Activated effector memory CD4-positive, alpha-beta T cell treated with Interleukin-2 at 50 U/mL for 16 hours (primary cell): ENCODE data around the gene NAT16.
"Not testable (repeated sequence)": the region's sequence is repeated elsewhere in the genome, so short reads cannot be mapped to it uniquely, and the experiment has no call there.

Experiments used
- DNase-seq: peaks from one replicate; pipeline ENCODE4 v3.0.0-alpha.2; 2020

NAT16 gene

DNA sequence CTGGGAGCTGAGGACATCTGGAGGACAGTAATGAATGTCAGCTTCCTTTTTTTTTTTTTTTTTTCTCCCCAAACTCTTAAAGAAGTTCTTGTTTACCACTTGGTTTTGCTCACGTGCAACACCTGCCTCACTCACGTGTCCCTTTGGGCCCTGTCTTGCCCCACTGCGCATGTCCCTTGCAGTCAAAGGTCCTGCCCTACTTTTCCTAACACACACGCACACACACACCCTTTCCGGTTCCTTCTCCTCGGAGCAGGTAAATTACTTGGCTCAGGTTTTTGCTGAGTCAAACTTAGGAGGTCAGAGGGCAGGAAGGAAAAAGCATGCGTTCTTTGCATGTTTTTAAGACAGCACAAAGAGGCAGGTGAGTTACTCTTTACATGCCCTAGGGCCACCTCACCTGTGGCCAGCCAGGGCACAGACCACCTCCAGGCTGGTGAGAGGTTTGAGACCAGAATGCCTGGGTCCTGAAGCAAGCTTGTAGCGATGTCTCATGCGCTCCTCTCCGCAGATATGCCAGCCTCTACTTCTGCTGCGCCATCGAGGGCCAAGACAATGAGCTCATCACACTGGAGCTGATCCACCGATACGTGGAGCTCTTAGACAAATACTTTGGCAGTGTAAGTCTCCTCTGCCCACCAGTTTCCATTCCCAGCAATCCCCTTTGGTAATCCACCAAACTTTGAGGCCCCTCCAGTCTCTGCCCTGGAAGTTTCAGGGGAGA, 23.1 kb downstream of the NAT16 start:
- no peak for DNase-seq

DNA sequence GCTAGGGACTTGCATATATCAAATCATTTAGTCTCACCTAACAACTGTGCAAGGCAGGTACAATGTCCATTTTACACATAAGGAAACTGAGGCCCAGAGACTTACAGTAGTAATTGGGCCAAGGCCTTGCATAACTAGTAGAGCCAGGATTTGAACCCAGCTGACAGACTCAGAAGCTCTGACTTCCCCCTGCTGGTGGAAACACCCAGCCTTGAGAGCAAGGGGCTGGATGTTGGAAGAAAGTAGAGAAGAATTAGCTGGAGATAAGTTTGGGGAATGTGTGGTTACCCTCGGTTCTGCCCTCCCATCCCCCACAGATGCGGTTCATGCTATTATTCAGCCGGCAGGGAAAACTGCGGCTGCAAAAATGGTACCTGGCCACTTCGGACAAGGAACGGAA, 23.8 kb downstream of the NAT16 start:
- no peak for DNase-seq

DNA sequence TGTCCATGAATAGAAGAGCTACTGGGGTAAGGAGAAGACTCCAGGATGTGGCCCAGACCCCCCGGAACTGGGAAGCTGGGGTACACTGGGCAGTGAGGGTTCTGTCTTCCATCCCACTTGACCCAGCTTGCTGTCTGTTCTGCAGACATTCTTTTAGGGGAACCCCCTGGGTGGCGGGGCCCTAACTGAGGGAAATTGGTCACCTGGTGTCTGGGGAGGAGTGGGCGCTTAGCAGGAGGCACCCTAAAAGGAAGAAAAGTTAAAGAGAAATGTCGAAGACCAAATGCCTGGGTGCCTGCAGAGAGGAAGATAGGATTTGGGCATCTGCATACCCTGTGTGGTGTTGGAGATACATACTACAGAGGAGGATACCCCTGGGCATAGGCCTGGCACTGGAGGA, 24.8 kb downstream of the NAT16 start:
- DNase-seq: no peak

DNA sequence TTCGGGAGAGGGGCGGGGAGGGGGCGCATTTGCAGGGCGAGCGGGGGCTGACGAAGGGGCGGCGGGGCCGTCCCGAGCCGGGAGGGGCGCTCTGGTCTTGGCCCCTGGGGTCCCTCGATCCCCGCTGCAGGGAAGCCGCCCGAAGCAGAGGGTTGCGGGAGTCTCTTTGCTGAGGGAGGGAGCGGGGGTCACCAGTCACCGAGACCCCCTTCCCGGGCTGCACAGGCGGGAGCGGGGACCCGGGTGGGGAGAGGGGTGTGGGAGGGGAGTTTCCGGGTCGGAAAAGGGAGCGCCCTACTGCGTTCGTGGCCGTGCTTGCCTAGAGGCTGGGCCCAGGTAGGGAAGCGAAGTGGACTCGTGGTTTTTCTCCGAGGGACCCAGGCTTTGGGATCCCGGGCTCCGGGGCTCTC, 25.4 kb downstream of the NAT16 start:
- DNase-seq: no peak

DNA sequence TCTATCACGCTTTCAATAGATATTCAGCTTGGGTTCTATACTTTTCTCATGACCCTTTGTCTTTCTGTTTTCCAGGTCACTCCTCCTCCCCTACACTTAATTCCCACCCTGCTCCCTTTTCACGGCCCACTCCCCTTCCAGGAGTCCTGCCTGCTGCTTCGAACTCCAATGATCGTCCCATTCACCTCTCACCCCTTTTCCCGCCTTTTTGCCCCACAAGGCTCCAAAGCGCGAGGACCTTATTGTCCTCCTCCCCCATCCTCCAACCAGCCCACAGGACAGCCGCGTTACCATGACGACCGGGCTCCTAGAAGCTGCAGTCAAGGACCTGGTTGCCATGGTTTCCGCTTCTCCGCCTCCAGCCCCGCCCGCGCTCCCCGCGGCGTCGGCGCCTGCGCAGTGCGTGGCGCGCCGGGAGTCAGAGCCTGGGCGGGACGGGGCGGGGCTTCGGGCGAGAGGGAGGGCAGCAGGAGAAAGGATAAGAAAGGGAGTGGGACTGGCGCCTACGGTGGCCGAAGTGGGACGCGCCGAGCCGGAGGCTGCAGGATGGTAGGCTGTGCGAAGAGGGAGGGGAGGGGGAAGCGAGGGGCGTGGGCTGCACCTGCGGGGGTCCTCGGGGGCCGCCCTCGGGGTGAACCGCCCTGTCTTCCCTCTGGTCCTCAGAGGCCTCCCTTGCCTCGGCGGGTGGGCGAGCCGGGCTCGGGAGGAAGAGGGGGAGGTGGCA, 26.0 kb downstream of the NAT16 start, which contains the start of gene AP1S1:
AP1S1 (plus strand) TSS at position 508 of the 724 bp plus-strand sequence; CDS start at position 547, 39 bp downstream.
- peak; percentile 85 for DNase-seq

DNA sequence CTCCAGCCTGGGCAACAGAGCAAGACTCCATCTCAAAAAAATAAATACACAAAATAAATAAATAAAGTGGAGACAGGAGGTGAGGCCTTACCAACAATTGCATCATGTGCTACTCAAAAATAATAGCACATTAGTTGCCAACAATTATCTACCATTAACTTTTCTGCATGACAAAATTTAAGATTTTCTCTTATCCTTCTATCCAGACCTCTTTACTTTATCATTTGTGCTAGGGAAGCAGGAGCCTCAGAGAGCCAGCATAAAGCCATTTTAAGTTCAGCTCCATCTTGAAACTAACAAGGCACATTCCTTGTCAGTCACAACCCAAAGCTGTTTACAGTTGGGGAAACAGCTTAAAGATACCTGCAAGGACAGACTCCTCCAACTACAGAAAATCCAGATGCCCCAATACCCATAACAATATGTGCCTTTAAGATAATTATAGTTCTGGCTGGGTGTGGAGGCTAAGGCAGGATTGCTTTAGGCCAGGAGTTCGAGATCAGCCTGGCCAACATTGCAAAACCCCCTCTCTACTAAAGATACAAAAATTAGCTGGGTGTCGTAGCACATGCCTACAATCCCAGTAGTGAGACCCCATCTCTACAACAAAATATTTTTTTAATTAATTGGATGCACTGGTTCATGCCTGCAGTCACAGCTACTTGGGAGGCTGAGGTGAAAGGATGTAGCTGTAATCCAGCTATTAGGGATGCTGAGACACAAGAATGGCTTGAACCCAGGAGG, 28.0 kb downstream of the NAT16 start:
- no peak for DNase-seq

DNA sequence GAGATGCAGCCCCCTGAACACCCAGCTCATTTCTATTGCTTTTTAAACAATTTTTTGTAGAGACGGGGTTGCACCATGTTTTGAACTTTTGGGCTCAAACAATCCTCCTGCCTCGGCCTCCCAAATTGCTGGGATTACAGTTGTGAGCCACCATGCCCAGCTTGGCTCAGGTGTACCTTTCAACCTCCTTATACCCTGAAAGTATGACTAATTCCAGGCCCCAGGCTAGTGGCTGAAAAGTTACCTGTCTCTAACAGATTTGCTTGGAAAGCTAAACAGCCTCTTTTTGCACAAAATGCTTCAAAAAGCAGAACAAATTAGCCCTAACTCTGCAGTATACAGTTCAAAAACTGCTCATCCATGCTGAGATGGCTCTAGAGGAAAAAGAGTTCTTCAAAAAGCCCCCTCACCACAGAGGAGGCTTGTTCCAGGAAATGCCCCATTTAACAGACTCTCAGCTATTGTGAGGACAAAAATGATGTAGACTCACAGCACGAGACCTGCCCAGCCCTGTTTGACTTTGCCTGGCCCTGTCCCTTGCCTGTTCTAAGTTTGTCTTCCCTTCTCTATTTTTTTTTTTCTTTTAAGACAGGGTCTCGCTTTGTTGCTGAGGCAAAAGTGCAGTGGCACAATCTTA, 39.2 kb downstream of the NAT16 start:
- DNase-seq: no peak

DNA sequence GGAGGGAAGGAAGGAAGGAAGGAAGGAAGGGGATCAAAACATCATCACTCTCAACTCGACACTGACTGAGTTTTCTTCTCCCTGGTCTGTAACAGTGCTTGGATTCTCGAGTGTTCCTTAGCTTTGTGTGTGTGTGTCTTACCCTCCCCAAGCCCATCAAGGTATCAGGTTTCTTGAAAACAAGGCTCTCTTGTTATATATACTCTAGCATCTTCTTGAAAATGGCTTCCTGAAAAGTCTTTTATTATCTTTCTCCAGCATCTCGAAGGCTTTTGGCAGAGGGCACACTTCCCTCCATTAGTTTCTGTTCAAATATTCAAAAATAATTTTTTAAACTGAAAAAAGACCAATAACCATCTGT, 39.8 kb downstream of the NAT16 start:
- no peak for DNase-seq

DNA sequence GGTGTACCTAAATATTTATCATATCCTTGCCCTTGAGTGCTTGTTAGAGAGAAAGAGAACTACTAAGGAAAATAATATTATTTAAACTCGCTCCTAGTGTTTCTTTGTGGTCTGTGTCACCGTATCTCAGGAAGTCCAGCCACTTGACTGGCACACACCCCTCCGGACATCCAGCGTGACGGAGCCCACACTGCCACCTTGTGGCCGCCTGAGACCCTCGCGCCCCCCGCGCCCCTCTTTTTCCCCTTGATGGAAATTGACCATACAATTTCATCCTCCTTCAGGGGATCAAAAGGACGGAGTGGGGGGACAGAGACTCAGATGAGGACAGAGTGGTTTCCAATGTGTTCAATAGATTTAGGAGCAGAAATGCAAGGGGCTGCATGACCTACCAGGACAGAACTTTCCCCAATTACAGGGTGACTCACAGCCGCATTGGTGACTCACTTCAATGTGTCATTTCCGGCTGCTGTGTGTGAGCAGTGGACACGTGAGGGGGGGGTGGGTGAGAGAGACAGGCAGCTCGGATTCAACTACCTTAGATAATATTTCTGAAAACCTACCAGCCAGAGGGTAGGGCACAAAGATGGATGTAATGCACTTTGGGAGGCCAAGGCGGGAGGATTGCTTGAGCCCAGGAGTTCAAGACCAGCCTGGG, 41.8 kb downstream of the NAT16 start:
- DNase-seq: peak; percentile 75

DNA sequence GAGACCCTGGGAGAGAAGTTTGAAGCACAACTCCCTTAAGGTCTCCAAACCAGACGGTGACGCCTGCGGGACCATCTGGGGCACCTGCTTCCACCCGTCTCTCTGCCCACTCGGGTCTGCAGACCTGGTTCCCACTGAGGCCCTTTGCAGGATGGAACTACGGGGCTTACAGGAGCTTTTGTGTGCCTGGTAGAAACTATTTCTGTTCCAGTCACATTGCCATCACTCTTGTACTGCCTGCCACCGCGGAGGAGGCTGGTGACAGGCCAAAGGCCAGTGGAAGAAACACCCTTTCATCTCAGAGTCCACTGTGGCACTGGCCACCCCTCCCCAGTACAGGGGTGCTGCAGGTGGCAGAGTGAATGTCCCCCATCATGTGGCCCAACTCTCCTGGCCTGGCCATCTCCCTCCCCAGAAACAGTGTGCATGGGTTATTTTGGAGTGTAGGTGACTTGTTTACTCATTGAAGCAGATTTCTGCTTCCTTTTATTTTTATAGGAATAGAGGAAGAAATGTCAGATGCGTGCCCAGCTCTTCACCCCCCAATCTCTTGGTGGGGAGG, 42.4 kb downstream of the NAT16 start:
- no peak for DNase-seq

DNA sequence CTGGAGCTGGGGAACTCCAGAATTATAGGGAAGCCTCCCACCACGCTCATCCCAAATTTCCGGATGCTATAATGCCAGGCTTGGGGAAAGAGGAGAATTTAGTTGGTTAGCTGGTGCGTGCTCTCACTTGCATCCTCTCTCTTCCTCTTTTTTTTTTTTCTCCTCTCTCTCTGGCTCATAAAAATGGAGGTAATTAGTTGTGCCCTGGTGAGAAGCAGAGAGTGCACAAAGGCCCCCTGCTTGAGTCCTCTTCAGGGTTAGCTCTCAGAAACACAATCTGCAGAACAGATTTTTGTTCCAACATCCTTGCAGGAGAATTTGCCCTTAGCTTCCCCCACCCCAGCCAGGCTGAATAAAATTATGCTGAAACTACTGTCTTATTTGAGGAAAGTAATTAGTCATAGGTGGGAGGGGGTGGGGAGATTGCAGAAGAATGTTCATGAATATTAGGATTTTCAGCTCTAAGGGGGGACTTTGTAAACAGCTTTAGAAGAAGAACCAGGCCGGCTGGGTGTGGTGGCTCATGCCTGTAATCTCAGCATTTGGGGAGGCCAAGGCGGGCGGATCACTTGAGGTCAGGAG, 45.6 kb downstream of the NAT16 start:
- DNase-seq: no peak

DNA sequence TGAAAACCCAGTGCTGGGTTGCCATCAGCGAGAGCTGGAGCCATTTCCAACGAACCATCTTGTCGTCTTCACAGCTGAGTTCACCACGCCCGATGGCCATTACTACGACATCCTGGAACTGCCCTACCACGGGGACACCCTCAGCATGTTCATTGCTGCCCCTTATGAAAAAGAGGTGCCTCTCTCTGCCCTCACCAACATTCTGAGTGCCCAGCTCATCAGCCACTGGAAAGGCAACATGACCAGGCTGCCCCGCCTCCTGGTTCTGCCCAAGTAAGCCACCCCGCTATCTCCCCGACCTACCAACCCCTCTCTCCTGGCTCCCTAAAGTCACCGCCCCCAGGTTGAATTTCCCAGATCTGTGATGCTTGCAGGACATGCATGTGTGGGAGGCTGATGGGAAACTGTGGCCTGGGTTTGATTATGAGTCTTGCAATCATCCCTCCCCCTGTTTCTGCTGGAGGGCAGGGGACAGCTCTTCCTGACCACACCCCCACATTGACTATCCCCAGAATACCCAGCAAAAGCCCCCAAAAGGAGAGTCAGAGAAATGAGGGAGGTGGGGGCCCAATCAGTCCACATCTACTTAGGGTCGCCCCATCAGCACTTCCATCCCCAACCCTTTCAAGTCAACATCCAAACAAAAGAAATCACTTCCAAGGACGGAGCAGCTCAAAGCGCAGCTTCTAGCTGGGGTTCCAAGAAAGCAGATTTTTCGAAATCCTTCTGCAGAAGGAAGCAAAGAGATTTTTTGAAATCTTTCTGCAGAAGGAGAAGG, 46.3 kb downstream of the NAT16 start:
- no peak for DNase-seq

DNA sequence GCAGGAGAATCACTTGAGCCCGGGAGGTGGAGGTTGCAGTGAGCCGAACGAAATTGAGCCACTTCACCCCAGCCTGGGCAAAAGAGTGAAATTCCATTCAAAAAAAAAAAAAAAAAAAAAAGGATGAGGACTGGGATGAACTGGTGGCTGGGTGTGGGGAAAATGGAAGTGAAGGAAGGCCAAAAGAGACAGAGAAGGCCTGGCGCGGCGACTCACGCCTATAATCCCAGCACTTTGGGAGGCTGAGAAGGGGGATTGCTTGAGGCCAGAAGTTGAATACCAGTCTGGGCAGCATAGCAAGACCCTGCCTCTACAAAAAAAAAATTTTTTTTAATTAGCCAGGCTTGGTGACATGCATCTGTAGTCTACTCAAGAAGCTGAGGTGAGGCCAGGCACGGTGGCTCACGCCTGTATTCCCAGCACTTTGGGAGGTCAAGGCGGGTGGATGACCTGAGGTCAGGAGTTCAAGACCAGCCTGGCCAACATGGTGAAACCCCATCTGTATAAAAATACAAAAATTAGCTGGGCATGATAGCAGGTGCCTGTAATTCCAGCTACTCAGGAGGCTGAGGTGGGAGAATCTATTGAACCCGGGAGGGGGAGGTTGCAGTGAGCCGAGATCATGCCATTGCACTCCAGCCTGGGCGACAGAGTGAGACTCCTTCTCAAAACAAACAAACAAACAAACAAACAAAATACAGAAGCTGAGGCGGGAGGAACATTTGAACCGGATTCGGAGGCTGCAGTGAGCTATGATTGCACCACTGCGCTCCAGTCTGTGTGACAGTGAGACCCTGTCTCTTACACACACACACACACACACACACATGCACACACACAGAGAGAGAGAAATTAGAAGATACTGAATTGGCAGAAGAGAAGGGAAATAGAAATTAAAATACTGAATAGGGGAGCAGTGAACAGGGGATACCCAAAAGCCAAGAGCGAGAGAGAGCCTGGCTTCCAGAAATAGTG, 47.2 kb downstream of the NAT16 start:
- DNase-seq: not testable (repeated sequence)

DNA sequence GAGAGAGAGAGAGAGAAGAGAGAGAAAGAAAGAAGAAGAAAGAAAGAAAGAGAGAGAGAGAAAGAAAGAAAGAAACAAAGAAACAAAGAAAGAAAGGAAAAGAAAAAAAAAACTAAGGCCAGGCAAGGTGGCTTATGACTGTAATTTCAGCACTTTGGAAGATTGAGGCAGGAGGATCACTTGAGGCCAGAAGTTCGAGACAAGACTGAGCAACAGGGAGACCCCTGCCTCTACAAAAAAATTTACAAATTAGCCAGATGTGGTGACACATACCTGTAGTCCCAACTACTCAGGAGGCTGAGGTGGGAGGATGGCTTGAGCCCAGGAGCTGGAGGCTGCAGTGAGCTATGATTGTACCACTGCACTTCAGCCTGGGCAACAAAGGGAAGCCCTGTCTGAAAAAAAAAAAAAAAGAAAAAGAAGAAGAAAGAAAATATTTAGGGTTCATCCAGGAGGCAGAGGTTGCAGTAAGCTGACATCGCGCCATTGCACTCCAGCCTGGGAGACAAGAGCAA, 50.4 kb downstream of the NAT16 start:
- DNase-seq: no peak

DNA sequence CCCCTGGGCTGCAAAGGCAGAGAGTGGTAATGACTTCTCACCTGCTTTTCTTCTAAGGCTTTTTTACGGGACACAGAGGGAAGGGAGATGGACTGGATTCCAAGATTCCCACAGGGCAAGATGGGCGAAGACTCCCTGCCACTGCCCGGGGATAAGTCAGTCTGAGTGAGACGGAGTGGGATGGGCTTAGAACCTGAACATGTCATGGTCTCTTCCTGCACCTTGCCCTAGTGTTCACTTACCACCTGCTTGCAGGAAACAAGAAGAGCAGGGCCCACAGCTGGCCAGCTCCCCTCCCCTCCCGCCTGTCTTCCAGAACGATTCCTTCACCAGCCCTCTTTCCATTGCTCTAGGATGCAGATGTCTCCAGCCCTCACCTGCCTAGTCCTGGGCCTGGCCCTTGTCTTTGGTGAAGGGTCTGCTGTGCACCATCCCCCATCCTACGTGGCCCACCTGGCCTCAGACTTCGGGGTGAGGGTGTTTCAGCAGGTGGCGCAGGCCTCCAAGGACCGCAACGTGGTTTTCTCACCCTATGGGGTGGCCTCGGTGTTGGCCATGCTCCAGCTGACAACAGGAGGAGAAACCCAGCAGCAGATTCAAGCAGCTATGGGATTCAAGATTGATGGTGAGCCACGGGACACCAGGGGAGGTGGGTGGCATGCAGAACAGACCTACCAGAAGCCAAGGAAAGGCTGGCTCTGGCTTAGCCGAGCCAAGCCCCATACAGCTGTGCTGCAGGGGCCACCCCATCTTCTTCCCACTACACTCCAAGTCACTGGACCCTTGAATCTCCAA, 51.9 kb downstream of the NAT16 start:
- DNase-seq: no peak

DNA sequence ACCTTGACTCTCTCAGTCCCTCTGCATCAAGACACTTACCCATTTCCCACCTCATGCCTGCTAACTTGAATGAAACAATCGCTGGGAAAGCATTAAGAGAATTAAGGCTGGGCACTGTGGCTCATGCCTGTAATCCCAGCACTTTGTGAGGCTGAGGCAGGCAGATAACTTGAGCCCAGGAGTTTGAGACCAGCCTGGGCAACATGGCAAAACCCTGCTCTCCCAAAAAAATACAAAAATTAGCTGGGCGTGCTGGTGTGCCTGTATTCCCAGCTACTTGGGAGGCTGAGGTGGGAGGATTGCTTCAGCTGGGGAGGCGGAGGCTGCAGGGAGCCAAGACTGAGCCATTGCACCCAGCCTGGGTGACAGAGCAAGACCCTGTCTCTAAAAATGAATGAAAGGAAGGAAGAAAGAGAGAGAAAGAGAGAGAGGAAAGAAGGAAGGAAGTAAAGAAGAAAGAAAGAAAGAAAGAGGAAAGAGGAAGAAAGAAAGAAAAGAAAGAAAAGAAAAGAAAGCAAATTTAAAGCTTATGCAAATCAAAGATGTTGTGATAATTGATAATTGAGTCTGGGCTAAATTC, 52.5 kb downstream of the NAT16 start:
- no peak for DNase-seq

DNA sequence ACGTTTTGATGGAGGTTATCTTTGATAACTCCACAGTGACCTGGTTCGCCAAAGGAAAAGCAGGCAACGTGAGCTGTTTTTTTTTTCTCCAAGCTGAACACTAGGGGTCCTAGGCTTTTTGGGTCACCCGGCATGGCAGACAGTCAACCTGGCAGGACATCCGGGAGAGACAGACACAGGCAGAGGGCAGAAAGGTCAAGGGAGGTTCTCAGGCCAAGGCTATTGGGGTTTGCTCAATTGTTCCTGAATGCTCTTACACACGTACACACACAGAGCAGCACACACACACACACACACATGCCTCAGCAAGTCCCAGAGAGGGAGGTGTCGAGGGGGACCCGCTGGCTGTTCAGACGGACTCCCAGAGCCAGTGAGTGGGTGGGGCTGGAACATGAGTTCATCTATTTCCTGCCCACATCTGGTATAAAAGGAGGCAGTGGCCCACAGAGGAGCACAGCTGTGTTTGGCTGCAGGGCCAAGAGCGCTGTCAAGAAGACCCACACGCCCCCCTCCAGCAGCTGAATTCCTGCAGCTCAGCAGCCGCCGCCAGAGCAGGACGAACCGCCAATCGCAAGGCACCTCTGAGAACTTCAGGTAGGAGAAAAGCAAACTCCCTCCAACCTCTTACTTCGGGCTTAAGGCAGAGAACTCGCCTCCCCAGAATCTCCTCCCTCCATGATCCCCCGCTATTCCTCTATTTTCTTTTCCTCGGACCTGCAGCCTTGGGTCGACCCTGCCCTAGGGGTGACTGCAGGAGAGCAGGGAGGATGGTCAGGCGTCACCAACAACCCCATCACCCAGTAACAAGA, 53.2 kb downstream of the NAT16 start, which contains the start of gene SERPINE1:
SERPINE1 (plus strand) TSS at position 454 of the 809 bp plus-strand sequence. CDS start 1,290 bp downstream, outside the sequence.
- peak; percentile 24 for DNase-seq
